AG04449 (cell line): ENCODE data around the gene DGKZ.

Experiments used
- CTCF ChIA-PET: fragments of 350-600 bp; formaldehyde crosslinking; extraction: SDS; loops from one replicate; lab custom pipeline; 2021; ENCODE audit warnings: antibody characterized with exemption; lab: Yijun Ruan, JAX
- POLR2A ChIA-PET: fragments of 400-600, 350-600 bp; formaldehyde crosslinking; extraction: SDS; loops from one replicate; lab custom pipeline; 2020; ENCODE audit warnings: antibody characterized with exemption, inconsistent platforms; lab: Yijun Ruan, JAX
- DNase-seq: peaks from one replicate; pipeline ENCODE4 v3.0.0-alpha.2; 2010; ENCODE audit warnings: low read depth, low spot score
- H3K4me3 ChIP-seq: 2 replicates; pipeline ENCODE4 v1.5.1; 2011; ENCODE audit warnings: low read depth, mild to moderate bottlenecking, control low read depth, low read length
- TF ChIP-seq, protein P1 (sequence below): IDR thresholded peaks from one replicate; pipeline ENCODE4 v1.5.1; 2011; ENCODE audit warnings: mild to moderate bottlenecking, moderate library complexity, low read length, control low read depth, inconsistent platforms; ENCODE audit not compliant: insufficient read depth; ENCODE audit errors: missing control alignments

DGKZ gene

DNA sequence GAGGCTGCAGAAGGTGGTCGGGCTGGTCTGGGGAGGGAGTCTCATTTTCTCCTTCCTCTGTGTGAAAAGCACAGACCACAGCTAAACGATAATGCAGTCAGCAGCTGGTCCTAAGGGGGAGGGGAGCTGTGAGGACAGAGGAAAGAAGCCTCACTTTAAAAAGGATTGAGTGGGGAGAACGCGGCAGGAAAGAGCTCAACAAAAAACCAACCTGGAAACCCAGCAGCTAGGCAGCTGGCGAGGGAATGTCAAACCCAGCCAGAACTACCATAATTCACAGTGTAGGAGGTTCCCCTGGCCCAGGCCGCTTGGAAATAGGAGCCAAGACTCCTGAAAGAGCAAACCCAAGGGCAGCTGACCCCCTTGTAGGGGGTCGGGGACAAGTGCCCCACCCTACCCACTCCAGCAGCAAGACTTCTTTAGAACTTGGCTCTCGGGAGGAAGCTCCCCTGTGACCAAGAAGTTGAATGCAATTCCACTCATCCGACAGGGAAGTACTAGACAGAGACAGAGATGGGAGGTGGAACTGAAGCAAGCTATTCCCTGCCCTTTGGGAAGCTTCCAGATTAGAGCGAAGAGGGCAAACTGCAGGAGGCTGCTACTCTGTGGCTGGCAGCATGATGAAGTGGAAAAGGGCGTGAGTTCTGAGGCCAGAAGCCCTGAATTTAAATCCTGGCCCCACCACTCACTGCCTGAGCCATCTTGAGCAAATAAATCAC lies 16.5 kb upstream of the DGKZ start:
- no peak overlapping the region for H3K4me3 ChIP-seq
- ChIA-PET CTCF (interaction anchor here (0.7 to 6.8 kb wide), 8 partner anchors 8 to 199 kb away, joined by 3 to 45 read pairs (median 4); partner anchors contain the start of gene DGKZ), POLR2A (interaction anchor here (0.9 to 1.2 kb wide), 5 partner anchors 12 to 87 kb away, joined by 3 to 5 read pairs (median 4); partner anchors contain the start of gene CREB3L1)
- no peak for DNase-seq
- TF ChIP-seq, protein P1, sequence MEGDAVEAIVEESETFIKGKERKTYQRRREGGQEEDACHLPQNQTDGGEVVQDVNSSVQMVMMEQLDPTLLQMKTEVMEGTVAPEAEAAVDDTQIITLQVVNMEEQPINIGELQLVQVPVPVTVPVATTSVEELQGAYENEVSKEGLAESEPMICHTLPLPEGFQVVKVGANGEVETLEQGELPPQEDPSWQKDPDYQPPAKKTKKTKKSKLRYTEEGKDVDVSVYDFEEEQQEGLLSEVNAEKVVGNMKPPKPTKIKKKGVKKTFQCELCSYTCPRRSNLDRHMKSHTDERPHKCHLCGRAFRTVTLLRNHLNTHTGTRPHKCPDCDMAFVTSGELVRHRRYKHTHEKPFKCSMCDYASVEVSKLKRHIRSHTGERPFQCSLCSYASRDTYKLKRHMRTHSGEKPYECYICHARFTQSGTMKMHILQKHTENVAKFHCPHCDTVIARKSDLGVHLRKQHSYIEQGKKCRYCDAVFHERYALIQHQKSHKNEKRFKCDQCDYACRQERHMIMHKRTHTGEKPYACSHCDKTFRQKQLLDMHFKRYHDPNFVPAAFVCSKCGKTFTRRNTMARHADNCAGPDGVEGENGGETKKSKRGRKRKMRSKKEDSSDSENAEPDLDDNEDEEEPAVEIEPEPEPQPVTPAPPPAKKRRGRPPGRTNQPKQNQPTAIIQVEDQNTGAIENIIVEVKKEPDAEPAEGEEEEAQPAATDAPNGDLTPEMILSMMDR, result no peak

DNA sequence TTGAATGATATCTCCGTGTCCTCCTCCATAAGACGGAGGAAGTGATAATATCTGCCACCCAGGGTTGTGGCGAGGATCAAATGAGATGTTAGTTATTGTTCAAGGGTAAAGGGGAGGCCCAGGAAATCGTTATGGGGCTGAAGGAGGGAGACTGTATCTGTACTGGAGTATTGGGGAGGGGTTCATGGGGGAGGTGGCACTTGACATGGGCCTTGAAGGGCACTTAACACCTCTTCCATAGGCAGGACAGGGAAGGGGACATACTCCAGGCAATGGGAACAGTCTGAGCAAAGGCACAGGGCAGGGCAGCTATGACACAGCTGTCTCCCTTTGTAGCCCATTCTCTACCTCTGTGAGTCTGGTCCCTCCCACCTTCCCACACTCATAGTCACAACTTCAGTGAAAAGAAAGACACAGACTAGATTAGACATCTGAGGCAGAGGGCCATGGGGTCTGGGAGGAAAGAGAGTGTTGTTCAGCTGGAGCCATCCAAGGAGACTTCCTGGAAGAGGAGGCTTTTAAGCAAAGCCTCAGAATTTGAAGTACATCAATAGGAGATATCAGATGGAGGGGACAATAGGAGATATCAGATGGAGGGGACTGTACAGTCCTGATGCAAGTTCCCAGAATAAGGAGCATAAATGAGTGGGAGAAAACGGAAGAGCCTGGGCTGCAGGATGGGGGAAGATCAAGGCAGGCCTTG lies 15.8 kb upstream of the DGKZ start:
- ChIA-PET CTCF (interaction anchor here (0.9 to 6.8 kb wide), 7 partner anchors 9 to 92 kb away, joined by 3 to 45 read pairs (median 4); no protein-coding TSS in a partner anchor), POLR2A (interaction anchor here (1.0 to 1.1 kb wide), 3 partner anchors 11 to 88 kb away, joined by 3 to 5 read pairs (median 4); partner anchors contain the start of gene CREB3L1)
- no peak overlapping the region for H3K4me3 ChIP-seq
- TF ChIP-seq, protein P1, result no peak
- no peak for DNase-seq

DNA sequence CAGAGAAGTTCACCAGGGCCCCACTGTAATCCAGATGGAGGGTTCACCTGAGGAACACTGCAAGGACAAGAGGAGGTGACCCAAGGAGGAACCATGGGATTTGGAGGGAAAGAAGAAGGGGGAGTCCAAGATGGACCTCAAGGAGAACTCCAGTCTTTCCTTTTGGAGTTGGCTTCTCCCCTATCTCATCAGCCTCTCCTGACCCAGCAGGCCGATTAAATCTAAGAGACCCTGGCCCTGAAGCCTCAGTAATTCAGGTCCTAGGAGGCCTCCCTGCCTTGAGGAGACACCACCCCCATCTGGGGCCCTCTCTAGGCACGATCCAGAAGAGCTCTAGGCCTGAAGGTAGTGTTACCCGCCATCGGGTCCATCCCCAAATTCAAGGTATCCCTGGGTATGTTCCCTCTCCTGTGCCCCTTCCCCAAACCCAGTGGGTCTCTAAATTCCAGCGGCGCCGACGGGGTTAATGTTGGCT lies 15.1 kb upstream of the DGKZ start:
- ChIA-PET CTCF (interaction anchor here (1.0 to 6.8 kb wide), 6 partner anchors 10 to 93 kb away, joined by 3 to 45 read pairs (median 4); no protein-coding TSS in a partner anchor), POLR2A (no interaction called here)
- DNase-seq, result no peak
- H3K4me3 ChIP-seq, result no peak overlapping the region
- TF ChIP-seq, protein P1, result no peak

DNA sequence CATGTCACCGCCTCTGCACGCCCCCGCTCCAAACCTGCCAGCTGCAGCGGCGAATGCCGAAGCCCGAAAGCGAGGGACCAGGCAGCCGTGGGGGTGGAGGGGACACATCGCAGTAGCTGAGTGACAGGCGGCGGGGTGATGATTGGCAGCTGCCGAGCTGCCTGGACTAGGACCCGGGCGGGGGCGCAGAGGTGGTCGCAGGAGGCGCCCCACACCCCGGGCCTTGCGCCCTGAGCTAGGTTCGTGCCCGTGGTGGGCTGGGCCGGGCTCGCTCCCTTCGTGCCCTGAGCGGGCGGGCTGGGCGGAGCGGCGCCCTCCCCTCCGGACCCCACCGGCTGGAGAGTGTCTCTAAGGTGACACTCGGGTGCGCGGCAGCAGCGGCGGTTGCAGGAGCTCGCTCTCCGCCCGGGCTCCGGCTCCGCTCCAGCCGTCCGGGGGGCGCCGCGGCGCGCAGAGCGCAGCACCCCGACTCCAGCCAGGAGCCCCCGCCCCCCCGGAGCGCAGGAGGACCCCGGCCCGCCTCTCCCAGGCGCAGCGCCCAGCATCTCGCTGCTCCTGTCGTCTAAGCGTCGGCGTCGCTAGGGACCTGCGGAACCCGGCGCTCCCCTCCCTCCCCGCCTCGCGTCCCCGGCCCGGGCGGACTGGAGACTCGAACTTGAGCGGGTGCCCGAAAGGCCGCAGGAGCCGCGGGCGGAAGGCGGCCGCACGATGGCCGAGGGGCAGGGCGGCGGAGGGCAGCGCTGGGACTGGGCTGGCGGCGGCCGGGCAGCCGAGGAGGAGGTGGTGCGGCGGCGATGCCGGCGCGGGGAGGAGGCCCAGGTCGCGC lies 14.5 kb upstream of the DGKZ start:
- ChIA-PET POLR2A (no interaction called here), CTCF (interaction anchor here (1.0 to 6.8 kb wide), 7 partner anchors 11 to 208 kb away, joined by 3 to 45 read pairs (median 4); no protein-coding TSS in a partner anchor)
- TF ChIP-seq, protein P1, result no peak
- DNase-seq, result no peak
- peak overlapping the region; percentile 38 for H3K4me3 ChIP-seq

DNA sequence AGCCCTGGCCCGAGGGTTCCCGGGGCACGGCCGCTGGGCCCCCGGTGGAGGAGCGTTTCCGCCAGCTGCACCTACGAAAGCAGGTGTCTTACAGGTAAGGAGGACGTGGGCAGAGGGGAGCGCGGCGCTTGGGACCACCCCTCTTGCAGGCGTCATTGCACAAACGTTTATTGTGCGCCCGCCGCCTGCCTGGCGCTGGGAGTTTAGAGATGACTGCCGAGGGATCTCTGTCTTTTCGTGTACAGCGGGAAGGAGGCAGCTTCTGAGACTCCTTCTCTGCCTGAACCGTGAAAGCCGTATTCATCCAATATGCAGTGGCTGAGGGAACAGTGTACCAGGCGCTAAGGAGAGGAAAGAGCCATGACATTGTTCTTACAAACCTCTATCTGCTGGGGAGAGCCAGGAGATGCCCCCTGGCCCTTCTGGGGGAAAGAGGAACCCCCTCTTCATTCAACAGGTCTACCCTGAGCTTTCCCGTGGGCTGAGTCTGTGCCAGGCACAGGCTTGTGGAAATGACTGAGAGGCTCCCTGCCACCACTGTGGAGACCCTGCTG lies 13.8 kb upstream of the DGKZ start:
- peak overlapping the region; percentile 38 for H3K4me3 ChIP-seq
- POLR2A ChIA-PET, result no interaction called here
- TF ChIP-seq, protein P1, result no peak
- CTCF ChIA-PET, result interaction anchor here (0.8 to 6.8 kb wide), 8 partner anchors 9 to 207 kb away, joined by 3 to 45 read pairs (median 4); partner anchors contain the start of gene DGKZ
- DNase-seq, result no peak
